GM12874 (cell line): ENCODE results near the gene MDK.

ENCODE experiments used
- CTCF ChIP-seq: IDR thresholded peaks from 2 replicates; pipeline ENCODE4 v1.5.1; 2011; ENCODE audit warnings: low read depth, mild to moderate bottlenecking, control low read depth, low read length, moderate library complexity; ENCODE audit not compliant: insufficient read depth

The MDK gene

GRCh38 chr11:46335890-46336562, 45.4 kb upstream of the MDK start:
- TF ChIP-seq CTCF = no peak

GRCh38 chr11:46336563-46337180, 44.8 kb upstream of the MDK start:
- TF ChIP-seq CTCF = no peak

GRCh38 chr11:46337626-46338345, 43.7 kb upstream of the MDK start:
- TF ChIP-seq CTCF = no peak

- no peak for TF ChIP-seq CTCF
These were observed 42.9 kb upstream of the MDK start for GRCh38 chr11:46338636-46338987.

- no peak for TF ChIP-seq CTCF
These were observed 42.3 kb upstream of the MDK start for GRCh38 chr11:46338988-46339666.

GRCh38 chr11:46339816-46340215, 41.7 kb upstream of the MDK start:
- no peak for TF ChIP-seq CTCF

- TF ChIP-seq CTCF = no peak
These were observed 40.0 kb upstream of the MDK start for GRCh38 chr11:46341454-46341853.
